Transverse colon (tissue), 4 donors: ENCODE results near the gene CTXN2. TPM values are rescaled to one million over a fixed set of nuclear protein-coding genes. Genes with fewer than 3 reads are reported as not detected.

Source experiments
- DNase-seq: peaks from one replicate; pipeline ENCODE4 v3.0.0-alpha.2; 2019
- H3K27ac ChIP-seq, 4 donors: fragments of 200-600 bp; sonication (generic); 2 replicates each; pipeline ENCODE4 v1.5.1; 2016 to 2018; ENCODE audit warnings: inconsistent platforms in 4 of 4
- H3K27me3 ChIP-seq: fragments of 200-600 bp; sonication (generic); 2 replicates; pipeline ENCODE4 v1.5.1; 2017; ENCODE audit warnings: inconsistent platforms
- H3K36me3 ChIP-seq, 4 donors: fragments of 200-600 bp; sonication (generic); 2 replicates each; pipeline ENCODE4 v1.5.1; 2017 to 2019; ENCODE audit warnings: inconsistent platforms in 4 of 4
- H3K4me1 ChIP-seq, 4 donors: fragments of 200-600 bp; sonication (generic); 2 replicates each; pipeline ENCODE4 v1.5.1; 2017 to 2020; ENCODE audit warnings: inconsistent platforms in 4 of 4
- H3K4me3 ChIP-seq, 4 donors: fragments of 200-600 bp; sonication (generic); 1 replicate in 1 of 4; 2 replicates in 3 of 4; pipeline versions ENCODE4 v1.5.1 to v1.6.1; 2017 to 2019; ENCODE audit warnings: inconsistent platforms in 4 of 4
- H3K9me3 ChIP-seq, 2 donors: fragments of 200-600 bp; sonication (generic); 2 replicates each; pipeline ENCODE4 v1.5.1; 2017 to 2019; ENCODE audit warnings: inconsistent platforms in 2 of 2
- EP300 ChIP-seq: sonication (generic); formaldehyde crosslinking; IDR thresholded peaks from one replicate; pipeline ENCODE4 v1.6.1; 2017; ENCODE audit warnings: antibody characterized with exemption, low read depth
- POLR2A ChIP-seq: fragments of 450-650 bp; IDR thresholded peaks from one replicate; pipeline ENCODE4 v1.6.1; 2016; ENCODE audit warnings: antibody characterized with exemption, mild to moderate bottlenecking, moderate library complexity
- POLR2AphosphoS5 ChIP-seq, 3 donors: sonication (generic); formaldehyde crosslinking; IDR thresholded peaks; one replicate each; pipeline ENCODE4 v1.6.1; 2016; ENCODE audit warnings: antibody characterized with exemption in 3 of 3
- WGBS, 2 donors: methylation state at CpG; one replicate each; pipeline ENCODE4 v1.1.5; 2018; ENCODE audit warnings: low coverage in 1 of 2; 5-methylcytosine and 5-hydroxymethylcytosine counted together
- in situ Hi-C, 4 donors: fragments of 200-750 bp; cut with MboI; loops; one replicate each; pipeline versions ENCODE4 v1.15.0 to v1.15.1; 2017; ENCODE audit warnings: low sequenced_read_pairs in 3 of 4, low pct_ligation_motif_present in 1 of 4, low pct_unique_long_range_greater_than_20kb in 1 of 4
- intact Hi-C: fragments of 100-400 bp; cut with DNase I; formaldehyde crosslinking; loops from one replicate; pipeline ENCODE4 v1.15.1; 2023; ENCODE audit warnings: low total_unique reads
- total RNA-seq, 4 donors: library from RNA; depleted of rRNA; stranded (reverse); fragments of >200 nt; gene quantifications; one replicate each; pipeline ENCODE4 v1.1.0, GENCODE V29; 2016
- TF ChIP-seq, protein P1 (sequence below), 5 experiments: fragments of 200-600 bp in 3 of 5; fragments of 450-650 bp in 2 of 5; sonication (generic) in 3 of 5; IDR thresholded peaks; 1 replicate in 2 of 5; 2 replicates in 3 of 5; pipeline ENCODE4 v1.5.1; 2016 to 2017; ENCODE audit warnings: antibody characterized with exemption in 5 of 5, inconsistent platforms in 3 of 5, mild to moderate bottlenecking in 2 of 5, moderate library complexity in 1 of 5

Gene CTXN2
- total RNA-seq, 4 donors from 2014 or later = not detected

- TF ChIP-seq, protein P1, sequence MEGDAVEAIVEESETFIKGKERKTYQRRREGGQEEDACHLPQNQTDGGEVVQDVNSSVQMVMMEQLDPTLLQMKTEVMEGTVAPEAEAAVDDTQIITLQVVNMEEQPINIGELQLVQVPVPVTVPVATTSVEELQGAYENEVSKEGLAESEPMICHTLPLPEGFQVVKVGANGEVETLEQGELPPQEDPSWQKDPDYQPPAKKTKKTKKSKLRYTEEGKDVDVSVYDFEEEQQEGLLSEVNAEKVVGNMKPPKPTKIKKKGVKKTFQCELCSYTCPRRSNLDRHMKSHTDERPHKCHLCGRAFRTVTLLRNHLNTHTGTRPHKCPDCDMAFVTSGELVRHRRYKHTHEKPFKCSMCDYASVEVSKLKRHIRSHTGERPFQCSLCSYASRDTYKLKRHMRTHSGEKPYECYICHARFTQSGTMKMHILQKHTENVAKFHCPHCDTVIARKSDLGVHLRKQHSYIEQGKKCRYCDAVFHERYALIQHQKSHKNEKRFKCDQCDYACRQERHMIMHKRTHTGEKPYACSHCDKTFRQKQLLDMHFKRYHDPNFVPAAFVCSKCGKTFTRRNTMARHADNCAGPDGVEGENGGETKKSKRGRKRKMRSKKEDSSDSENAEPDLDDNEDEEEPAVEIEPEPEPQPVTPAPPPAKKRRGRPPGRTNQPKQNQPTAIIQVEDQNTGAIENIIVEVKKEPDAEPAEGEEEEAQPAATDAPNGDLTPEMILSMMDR (IDR thresholded peaks at IDR 0.05) = no peak
- TF ChIP-seq POLR2A (no peak), POLR2AphosphoS5 (IDR thresholded peaks at IDR 0.05) (no peak)
- Histone ChIP-seq H3K9me3 (no peaks in the 10 kb centered on the region), H3K27me3 (no peaks in the 10 kb centered on the region), H3K27ac (no peak overlapping the region), H3K4me3 (no peak overlapping the region), H3K36me3 (no peaks in the 10 kb centered on the region), H3K4me1 (no peaks in the 10 kb centered on the region)
- 88 to 97% methylated on average over 1 of the region's 1 CpG for WGBS, 2 donors
- in situ Hi-C loops = no loop called here
- no peak for DNase-seq
- intact Hi-C loops = no loop called here
Measured at GRCh38 chr15:48170981-48171380, 20.5 kb upstream of the CTXN2 start.

- WGBS, 2 donors = 96 to 97% methylated on average over 3 of the region's 3 CpGs
- Histone ChIP-seq H3K27me3 (no peaks in the 10 kb centered on the region), H3K4me1 (peaks cover 0 to 11% (median 6%) of the 10 kb centered on the region in 4 donors), H3K9me3 (no peaks in the 10 kb centered on the region), H3K4me3 (no peak overlapping the region), H3K36me3 (no peaks in the 10 kb centered on the region), H3K27ac (no peak overlapping the region)
- in situ Hi-C loops (no loop called here), intact Hi-C loops (no loop called here)
- TF ChIP-seq POLR2A (no peak), POLR2AphosphoS5 (IDR thresholded peaks at IDR 0.05) (no peak), EP300 (no peak)
- TF ChIP-seq, protein P1 (IDR thresholded peaks at IDR 0.05) = no peak
- DNase-seq = no peak
Measured at GRCh38 chr15:48175126-48175525, 16.3 kb upstream of the CTXN2 start.

- H3K9me3 ChIP-seq = no peaks in the 10 kb centered on the region
- WGBS, 2 donors = 81 to 89% methylated on average over 4 of the region's 4 CpGs
- TF ChIP-seq POLR2AphosphoS5 (IDR thresholded peaks at IDR 0.05) = no peak
- TF ChIP-seq, protein P1 (IDR thresholded peaks at IDR 0.05) = no peak
- TF ChIP-seq POLR2A = no peak
- no peak for TF ChIP-seq EP300
- peaks cover 0 to 11% (median 6%) of the 10 kb centered on the region in 4 donors for H3K4me1 ChIP-seq
- in situ Hi-C loops = no loop called here
- no peaks in the 10 kb centered on the region for H3K27me3 ChIP-seq
- H3K27ac ChIP-seq = no peak overlapping the region
- no peak overlapping the region for H3K4me3 ChIP-seq
- DNase-seq = no peak
- H3K36me3 ChIP-seq = no peaks in the 10 kb centered on the region
- intact Hi-C loops = no loop called here
Measured at GRCh38 chr15:48176112-48176511, 15.4 kb upstream of the CTXN2 start.

GRCh38 chr15:48176957-48177356 is 14.5 kb upstream of the CTXN2 start:
- intact Hi-C loops = no loop called here
- Histone ChIP-seq H3K27ac (peak overlapping the region; percentile 80 to 86 (median 86)), H3K4me3 (peak overlapping the region in 3 of 4 donors; percentile 41 to 74 (median 71)), H3K36me3 (no peaks in the 10 kb centered on the region), H3K4me1 (peaks cover 0 to 11% (median 6%) of the 10 kb centered on the region in 4 donors), H3K27me3 (no peaks in the 10 kb centered on the region), H3K9me3 (no peaks in the 10 kb centered on the region)
- 56 to 67% methylated on average over 2 of the region's 2 CpGs for WGBS, 2 donors
- TF ChIP-seq EP300 (no peak), POLR2AphosphoS5 (IDR thresholded peaks at IDR 0.05) (no peak), POLR2A (no peak)
- TF ChIP-seq, protein P1 (IDR thresholded peaks at IDR 0.05) = no peak
- DNase-seq = no peak
- in situ Hi-C loops = no loop called here
